H1 (cell line): Measurements from ENCODE around the gene KDM5A. TPM values are rescaled to one million over a fixed set of nuclear protein-coding genes. Genes with fewer than 3 reads are reported as not detected.

Experiments used
- POU5F1 ChIP-seq: IDR thresholded peaks from 2 replicates; pipeline ENCODE4 v1.6.1; 2011; ENCODE audit warnings: low read depth, mild to moderate bottlenecking, low read length, moderate library complexity
- SAP30 ChIP-seq: fragments of 300-600 bp; sonication (generic); IDR thresholded peaks from 2 replicates; pipeline ENCODE4 v1.7.1; 2012; ENCODE audit warnings: low read length, moderate library complexity, mild to moderate bottlenecking, inconsistent platforms; ENCODE audit not compliant: insufficient read depth, insufficient replicate concordance
- SIRT6 ChIP-seq: IDR thresholded peaks from one replicate; pipeline ENCODE4 v1.7.1; 2012; ENCODE audit warnings: low read length, inconsistent platforms
- polyA plus RNA-seq, 7 experiments: library from polyadenylated mRNA; depleted of rRNA in 3 of 7; stranded (reverse) in 5 of 7; unstranded in 2 of 7; fragments of >200 nt in 5 of 7; fragments of 200-250 nt in 2 of 7; gene quantifications; 1 replicate in 5 of 7; 2 replicates in 1 of 7; 4 replicates in 1 of 7; pipeline versions ENCODE4 v1.2.1 to v1.2.3, GENCODE V29; 2011 to 2013; ENCODE audit warnings: missing spikeins in 2 of 7, mixed read lengths in 2 of 7
- total RNA-seq: library from RNA; stranded (reverse); fragmentation: NEBNext Ultra II Directional; extraction: Animal tissue kit (Norgen Biotek cat#: 25700); gene quantifications from 2 replicates; pipeline ENCODE4 v1.2.1, GENCODE V29; 2021

KDM5A gene
- total and polyA plus RNA-seq, 2 of the 8 experiments (the other 6 are each of a cell fraction or from before 2014, with no cell fraction given), result 6.3 to 36.9 TPM

- no peak for TF ChIP-seq POU5F1
- TF ChIP-seq SIRT6, result no peak
- TF ChIP-seq SAP30, result no peak
Observed at GRCh38 chr12:295132-295531, 94.0 kb downstream of the KDM5A start (continued).
